HG03521 (cell line): Measurements from ENCODE around the gene SEPHS1.
"Not testable (repeated sequence)": the region's sequence is repeated elsewhere in the genome, so short reads cannot be mapped to it uniquely, and the experiment has no call there.

Experiments used
- ATAC-seq: cut with Tn5 transposase; IDR thresholded peaks from one replicate; pipeline ENCODE4 v1.9.1; 2021; ENCODE audit warnings: mild to moderate bottlenecking, moderate library complexity; ENCODE audit not compliant: unreplicated experiment

The SEPHS1 gene, protein sequence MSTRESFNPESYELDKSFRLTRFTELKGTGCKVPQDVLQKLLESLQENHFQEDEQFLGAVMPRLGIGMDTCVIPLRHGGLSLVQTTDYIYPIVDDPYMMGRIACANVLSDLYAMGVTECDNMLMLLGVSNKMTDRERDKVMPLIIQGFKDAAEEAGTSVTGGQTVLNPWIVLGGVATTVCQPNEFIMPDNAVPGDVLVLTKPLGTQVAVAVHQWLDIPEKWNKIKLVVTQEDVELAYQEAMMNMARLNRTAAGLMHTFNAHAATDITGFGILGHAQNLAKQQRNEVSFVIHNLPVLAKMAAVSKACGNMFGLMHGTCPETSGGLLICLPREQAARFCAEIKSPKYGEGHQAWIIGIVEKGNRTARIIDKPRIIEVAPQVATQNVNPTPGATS

DNA sequence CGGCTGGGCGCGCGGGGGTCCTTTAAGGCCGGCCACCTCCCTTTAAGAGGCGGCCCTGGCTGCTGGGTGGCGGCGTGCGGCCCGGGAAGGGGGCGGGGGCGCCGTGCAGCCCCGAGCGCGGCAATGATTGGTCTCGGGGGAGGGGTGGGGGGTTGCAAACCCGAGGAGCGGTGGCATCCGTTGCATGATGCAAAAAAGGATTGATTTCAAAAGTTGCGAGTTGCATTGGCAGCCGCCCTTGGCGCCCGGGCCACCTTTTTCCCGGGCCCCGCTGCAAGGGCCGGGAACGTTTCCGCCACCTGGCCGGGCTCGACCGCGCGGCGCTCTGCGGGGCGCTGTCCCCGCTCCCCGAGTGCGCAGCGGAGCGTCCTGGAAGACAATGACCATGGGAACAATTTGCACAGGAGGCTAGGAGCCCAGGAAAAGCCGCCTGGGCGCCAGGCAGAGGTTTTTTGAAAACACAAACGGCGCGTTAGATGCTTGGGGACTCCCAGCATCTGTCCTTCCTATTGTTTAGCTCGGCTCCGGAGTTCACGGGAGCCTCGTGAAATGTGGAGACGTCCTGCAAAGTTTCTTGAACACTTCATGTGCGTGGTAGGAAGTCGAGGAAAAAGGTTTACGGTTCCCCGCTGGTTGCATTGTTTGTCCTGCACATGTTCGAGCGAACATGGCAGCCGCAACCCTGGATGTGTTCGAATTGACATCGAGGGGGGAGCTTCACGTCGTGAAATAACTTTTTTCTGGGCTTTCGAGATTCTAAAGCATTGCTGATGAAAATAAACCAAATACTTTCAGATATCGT, at the start of gene SEPHS1:
Gene SEPHS1 (minus strand): TSS at position 78 of the 802 bp plus-strand sequence. CDS start 3,343 bp downstream, outside the sequence.
- peak; percentile 57 for ATAC-seq

DNA sequence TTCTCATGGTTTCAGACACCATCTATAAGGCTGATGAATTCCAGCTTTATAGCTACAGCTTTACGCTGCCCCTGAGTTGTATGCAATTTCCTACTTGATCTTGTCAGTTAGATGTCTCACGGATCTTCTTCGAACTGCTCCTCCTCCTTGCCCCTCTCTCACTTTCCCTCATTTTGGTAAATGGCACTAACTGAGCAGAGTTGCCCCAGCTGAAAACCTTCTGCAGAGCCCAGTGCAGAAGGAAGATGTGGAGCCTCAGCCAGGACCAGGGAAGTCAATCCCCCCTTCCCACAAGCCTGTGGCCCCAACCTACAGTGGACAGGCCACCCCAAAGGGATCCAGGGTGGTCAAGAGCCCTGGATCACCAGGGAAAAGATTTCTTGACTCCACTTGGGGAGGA, 49.0 kb upstream of the SEPHS1 start:
- ATAC-seq, result no peak

DNA sequence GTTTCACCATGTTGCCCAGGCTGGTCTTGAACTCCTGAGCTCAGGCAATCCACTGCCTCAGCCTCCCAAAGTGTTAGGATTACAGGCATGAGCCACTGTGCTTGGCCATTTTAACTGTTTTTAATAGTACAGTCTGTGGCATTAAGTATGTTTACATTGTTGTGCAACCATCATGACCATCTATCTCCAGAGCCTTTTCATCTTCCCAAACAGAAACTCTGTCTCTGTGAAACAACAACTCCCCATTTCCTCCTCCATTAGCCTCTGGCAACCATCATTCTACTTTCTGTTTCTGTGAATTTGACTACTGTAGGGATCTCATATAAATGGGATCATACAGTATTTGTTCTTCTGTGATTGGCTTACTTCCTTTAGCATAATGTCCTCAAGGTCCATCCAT, 48.3 kb upstream of the SEPHS1 start:
- no peak for ATAC-seq

DNA sequence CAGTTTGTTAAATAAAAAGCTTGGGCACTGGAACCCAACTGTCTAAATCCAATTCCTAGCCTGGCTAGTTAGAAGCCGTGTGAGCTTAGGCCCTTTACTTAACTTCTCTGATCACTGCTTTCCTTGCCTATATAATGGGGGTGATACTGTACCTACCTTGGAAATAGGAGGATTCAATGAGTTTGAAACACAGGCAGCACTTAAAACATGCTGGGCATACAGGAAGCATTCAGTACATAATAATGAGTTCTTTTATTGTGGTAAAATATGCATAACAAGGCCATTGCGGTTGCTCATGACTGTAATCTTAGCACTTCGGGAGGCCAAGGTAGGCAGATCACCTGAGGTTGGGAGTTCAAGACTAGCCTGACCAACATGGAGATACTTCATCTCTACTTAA, 47.4 kb upstream of the SEPHS1 start:
- ATAC-seq, result no peak

DNA sequence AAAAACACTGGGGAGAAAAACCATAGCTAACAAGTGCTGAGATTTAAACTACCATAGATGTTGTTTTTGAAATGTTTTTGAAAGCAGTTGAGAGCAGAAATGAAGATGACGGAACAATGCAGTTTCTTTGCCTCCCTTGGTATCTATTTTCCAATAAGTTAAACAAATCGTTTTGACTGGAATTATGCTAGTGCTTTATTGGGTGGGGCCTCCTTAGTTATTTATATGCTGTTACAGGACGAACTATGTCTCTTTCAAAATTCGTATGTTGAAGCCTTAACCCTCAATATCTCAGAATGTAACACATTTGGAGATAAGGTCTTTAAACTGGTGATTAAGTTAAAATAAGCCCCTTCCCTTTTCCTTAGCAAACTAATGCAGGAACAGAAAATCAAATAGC, 45.5 kb upstream of the SEPHS1 start:
- no peak for ATAC-seq

DNA sequence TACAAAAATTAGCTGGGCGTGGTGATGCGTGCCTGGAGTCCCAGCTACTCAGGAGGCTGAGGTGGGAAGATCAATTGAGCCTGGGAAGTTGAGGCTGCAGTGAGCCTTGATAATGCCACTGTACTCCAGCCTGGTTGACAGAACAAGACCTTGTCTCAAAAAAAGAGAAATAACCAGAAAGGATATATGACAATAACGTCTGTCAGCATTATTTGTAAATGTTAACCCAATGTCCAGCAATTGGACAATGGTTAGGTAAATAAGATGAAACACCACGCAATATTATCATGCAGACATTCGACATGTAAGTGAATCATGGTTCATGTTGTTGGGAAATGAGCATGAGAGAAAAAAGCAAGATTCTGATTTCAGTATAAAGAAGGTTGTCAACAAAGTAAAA, 44.6 kb upstream of the SEPHS1 start:
- ATAC-seq, result no peak

DNA sequence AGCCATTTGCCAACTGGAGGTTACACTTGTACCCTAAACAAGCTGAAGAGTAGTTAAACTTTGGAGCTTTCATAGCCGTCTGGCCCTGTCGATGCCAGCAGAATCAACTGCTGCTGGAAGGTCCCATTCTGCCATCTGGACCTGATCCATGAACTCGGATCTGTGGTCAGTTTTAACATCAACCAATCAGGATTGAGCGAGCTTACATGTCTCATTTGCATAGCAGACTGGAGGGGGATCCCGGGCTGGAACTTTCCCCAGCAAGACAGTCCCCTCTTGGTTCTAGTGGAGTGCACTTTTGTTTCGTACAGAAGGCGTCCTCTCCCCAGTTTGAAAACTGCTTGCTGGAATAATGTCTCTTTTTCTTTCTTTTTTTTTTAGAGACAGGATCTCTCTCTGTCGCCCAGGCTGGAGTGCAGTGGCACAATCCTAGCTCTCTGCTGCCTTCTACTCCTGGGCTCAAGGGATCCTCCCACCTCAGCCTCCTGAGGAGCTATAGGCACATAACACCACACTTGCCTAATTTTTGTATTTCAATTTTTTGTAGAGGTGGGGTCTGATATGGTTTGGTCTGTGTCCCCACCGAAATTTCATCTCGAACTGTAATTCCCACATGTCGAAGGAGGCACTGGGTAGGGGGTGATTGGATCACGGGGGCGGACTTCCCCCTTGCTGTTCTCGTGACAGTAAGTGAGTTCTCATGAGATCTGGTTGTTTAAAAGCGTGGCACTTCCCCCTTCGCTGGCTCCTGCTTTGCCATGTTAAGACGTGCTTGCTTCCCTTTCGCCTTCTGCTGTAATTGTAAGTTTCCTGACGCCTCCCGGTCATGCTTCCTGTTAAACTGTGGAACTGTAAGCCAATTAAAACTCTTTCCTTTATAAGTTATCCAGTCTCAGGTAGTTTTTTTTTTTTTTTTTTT, 42.8 kb upstream of the SEPHS1 start:
- no peak for ATAC-seq

DNA sequence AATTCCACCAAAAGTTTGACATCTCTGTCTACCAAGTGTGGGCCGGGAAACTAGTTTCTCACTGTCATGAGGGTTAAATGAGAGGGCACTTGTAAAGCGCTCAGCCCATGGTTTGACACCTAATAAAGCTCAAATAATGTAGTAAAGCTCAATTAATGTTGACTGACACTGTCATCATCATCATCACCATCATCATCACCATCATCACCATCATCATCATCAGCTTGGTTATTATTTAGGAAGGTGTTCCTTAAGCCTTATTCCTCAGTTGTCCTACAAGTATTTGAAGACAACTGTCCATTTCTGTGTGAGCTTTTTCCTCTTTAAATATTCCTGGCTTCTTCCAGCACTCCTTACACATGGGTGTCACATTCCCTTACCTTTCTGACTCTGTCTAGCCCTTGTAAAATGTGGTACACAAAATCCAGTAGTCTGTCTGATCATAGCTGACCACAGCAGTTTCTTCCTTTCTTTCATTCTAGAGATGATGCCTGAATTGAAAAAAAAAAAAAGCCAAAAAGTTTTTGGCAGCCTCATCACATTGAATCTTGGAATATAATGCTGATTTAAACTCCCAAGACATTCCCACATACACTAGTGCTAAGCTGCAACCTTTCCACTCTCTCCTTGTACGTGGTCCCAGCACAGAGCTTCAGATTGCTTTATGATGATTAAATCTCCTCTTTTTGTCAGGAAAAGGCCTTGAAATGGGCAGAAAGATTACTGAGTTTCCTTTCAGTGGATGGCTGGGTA, 40.6 kb upstream of the SEPHS1 start:
- no peak for ATAC-seq

DNA sequence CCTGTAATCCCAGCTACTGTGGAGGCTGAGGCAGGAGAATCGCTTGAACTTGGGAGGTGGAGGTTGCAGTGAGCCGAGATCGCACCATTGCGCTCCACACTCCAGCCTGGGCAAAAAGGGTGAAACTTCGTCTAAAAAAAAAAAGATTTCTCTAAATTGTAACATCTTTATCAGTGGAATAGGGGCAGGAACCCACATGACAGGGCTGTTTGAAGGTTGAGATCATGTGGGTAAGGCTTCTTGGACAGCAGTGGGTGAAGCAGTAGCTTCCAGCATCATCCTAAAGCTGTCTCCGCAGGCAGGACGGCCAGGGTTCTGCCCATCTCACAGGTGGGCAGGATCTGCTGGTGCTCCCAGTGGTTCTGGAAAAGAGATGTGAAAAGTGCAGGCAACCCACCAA, 37.9 kb upstream of the SEPHS1 start:
- no peak for ATAC-seq

DNA sequence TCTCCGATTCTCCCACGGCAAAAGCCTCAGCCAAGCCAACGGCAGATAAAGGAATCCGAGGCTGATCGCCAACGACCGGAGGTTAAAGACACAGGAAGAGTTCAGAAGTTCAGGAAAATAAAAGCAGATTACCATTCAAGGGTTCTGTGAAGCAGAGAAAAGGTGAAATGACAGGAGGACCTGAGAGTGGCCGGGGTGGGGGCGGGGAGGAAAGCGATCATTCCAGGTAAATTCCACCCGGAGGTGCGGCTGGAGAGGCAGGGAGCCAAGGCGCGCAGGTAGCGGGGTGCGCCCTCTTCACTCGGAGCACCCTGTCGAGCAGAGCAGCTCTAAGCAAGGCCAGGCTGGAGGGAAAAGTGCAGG, 35.3 kb upstream of the SEPHS1 start:
- no peak for ATAC-seq

DNA sequence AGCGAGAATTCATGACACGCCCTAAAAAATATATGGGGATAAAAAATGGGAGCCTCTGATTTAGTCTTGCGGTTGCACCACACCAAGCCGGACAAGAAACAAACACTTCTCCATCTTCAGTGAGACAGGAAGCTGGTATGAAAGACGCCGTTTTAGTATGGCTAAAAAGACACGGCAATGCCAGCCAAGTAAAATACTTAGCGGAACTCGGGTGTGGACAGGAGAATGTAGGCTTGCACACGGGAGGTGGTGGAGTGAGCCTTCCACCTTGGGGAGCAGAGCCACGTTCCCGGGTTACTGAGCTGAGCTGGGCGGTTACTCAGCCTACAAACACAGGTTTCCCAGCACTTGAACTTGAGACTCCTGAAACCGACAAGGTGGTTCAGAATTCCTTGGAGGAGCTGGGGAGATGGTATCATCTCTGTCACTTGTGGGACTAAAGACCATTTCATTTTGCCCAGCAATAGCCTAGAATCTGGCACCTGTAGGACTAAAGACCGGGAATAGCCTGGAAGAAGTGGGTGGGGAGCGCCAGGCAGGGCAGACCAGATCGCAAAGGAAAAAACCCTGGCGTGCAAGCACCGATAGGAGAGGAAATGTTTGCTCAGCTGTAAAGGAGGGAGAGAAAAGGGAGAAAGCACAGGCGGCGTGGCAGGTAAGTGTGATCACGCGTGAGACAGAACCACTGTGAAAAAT, 34.8 kb upstream of the SEPHS1 start:
- ATAC-seq, result no peak

DNA sequence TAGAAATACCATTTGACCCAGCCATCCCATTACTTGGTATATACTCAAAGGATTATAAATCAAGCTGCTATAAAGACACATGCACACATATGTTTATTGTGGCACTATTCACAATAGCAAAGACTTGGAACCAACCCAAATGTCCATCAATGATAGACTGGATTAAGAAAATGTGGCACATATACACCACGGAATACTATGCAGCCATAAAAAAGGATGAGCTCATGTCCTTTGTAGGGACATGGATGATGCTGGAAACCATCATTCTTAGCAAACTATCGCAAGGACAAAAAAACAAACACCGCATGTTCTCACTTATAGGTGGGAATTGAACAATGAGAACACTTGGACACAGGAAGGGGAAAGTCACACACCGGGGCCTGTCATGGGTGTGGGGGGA, 31.0 kb upstream of the SEPHS1 start:
- ATAC-seq, result not testable (repeated sequence)

DNA sequence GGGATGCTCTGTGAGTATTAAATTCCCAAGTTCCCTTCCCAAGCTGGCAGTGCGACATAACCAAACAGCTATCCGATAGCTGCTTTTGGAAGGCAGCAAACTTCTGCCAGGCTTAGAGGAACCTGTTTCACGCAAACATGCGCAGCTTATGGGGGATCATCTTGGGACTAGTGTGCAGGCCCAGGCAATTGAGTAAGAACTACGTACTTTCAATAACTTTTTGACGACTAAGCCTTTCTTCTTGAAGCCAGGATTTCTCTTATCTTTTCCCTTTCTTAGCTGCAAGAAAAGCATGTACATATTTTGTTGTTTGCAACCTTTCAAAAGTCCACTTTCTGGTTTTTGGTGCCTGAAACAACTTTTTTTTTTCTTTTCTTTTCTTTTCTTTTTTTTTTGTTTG, 28.7 kb upstream of the SEPHS1 start:
- no peak for ATAC-seq

DNA sequence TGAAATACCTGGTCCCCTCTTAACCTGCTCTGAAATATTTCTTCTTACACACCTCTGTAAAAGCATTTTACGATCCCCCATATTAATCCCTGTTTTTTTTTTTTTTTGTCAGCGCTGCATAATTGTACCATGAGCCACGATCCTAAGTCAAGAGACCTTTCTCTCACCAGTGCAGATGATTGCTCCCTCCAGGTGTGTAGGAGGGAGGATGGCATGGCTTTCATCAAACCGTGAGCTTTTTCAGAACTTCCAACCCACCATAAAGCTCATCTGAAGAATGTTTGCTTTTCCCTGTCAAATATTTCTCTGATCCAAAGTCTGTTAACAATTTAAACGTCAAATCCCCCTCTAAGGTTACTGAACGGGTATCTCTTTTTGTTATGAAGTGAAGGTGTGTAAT, 28.2 kb upstream of the SEPHS1 start:
- ATAC-seq, result no peak

DNA sequence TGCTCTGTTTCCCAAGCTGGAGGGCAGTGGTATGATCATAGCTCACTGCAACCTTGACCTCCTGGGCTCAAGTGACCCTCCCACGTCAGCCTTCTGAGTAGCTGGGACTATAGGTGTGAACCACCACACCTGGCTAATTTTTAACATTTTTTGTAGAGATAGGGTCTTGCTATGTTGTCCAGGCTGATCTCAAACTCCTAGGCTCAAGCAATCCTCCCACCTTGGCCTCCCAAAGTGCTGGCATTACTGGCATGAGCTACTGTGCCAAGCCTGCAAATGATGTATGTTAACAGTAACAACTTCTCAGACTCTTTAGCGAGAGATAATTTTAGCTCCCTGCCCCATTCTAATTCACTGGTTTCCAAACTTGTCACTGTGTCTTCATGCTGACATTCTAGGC, 27.7 kb upstream of the SEPHS1 start:
- ATAC-seq, result no peak

DNA sequence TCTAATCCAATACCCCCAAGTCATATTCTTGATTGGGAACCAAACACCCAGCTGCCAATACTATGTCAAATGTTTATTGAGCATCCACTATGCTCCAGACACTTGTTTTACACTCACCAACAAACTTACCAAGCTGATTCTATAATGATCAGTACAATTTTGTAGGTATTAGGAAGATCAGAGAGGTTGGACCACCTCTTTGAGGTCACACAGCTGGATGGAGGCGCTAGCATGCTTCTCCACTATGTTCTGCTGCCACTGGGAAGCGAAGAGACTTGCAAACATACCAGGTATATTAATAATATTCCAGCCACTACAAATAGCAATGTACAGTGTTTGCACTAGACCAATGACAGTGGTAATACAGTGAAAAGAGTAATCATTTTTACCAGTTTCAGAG, 25.6 kb upstream of the SEPHS1 start:
- no peak for ATAC-seq

DNA sequence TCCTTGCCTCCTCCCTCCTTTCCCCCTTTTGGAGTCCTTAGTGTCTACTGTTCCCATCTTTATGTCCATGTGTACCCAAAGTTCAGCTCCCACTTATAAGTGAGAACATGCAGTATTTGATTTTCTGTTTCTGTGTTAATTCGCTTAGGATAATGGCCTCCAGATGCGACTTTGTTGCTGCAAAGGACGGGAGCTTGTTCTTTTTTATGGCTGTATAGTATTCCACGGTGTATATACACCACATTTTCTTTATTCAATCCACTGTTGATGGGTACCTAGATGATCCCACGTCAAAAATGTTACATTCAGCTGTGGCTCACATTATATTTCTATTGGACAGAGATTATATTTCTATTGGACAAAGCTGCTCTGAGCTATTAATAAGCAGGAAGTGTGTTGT, 24.4 kb upstream of the SEPHS1 start:
- ATAC-seq, result no peak

DNA sequence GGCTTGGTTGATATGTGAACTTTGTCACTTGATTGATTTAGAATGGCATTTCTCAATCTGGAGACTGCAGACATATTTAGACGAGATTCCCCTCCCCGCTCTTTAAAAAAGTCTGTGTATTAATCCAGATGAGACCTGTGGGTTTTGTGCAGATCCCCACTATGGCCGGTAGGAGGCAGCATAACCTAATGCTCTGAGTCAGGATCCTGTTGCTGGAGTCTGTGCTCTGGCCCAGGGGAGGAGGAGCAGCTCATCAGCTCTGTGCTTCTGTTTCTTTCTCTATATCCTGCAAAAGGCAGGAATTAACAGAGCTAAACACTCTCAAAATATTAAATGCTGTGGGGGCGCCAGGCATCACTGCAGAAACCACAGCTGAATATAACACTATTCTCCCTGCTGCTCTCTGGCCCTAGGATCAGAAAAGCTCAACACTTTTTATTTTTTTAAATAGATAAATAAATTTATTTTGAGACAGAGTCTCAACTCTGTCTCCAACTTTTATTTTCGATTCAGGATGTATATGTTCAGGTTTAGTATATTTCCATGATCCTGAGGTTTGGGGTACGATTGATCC, 23.9 kb upstream of the SEPHS1 start:
- peak; percentile 81 for ATAC-seq

DNA sequence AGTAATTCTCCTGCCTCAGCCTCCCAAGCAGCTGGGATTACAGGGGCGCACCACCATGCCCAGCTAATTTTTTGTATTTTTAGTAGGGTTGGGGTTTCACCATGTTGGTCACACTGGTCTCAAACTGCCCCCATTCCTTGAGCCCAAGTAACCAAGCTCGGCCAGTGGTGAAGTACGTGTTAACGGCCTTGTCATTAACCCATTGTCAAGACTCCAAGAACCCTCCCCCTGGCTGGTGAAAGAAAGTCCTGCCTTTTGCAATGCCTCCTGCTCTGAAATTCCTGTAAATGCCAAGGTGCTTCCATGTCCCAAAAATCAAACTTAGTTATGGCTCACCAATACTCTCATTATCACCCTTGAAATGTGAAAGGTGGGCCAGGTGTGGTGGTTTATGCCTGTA, 18.8 kb upstream of the SEPHS1 start:
- no peak for ATAC-seq

DNA sequence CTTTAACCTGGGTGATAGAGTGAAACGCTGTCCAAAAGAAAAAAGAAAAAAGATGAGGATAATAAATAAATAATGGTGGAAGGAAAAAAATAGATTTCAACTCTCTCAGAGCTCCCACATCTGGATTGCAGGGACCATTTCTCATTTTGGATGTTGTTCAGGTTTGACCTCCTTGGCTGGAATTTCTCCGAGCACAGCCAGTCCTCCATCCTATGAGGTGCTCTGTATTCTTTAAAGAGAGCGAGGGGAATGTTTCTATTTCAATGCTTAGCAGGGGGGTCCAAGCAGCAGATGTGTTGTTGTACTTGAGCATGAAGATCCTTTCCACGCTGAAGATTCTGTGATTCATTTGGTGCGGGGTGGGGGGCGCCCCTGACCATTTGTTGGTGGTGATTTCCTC, 17.7 kb upstream of the SEPHS1 start:
- no peak for ATAC-seq
